GM23338 (cell line): ENCODE data around the gene CBLIF. TPM values are rescaled to one million over a fixed set of nuclear protein-coding genes. Genes with fewer than 3 reads are reported as not detected.

Source experiments
- ATAC-seq: fragments of 200-7000 bp; cut with Tn5 transposase; 3 replicates; pipeline ENCODE4 v1.9.1; 2020
- DNase-seq: peaks from one replicate; pipeline ENCODE4 v3.0.0-alpha.2; 2015; ENCODE audit warnings: low spot score
- H2AFZ ChIP-seq: fragments of 200-600 bp; sonication (generic); 2 replicates; pipeline ENCODE4 v1.8.0; 2016; ENCODE audit warnings: antibody characterized with exemption, mild to moderate bottlenecking, moderate library complexity
- H3F3A ChIP-seq: fragments of 200-600 bp; sonication (generic); replicated peaks from 2 replicates; pipeline ENCODE4 v1.8.0; 2017; ENCODE audit warnings: antibody characterized with exemption, mixed run types, low read depth
- H3K27ac ChIP-seq: fragments of 200-600 bp; sonication (generic); 2 replicates; pipeline ENCODE4 v1.6.1; 2016; ENCODE audit warnings: low read depth
- H3K27me3 ChIP-seq: fragments of 200-600 bp; sonication (generic); 2 replicates; pipeline ENCODE4 v1.8.0; 2016; ENCODE audit warnings: mild to moderate bottlenecking, mixed run types, moderate library complexity; ENCODE audit not compliant: insufficient read depth
- H3K36me3 ChIP-seq: fragments of 200-600 bp; sonication (generic); 2 replicates; pipeline ENCODE4 v1.8.0; 2016; ENCODE audit warnings: mild to moderate bottlenecking; ENCODE audit not compliant: insufficient read depth
- H3K4me1 ChIP-seq: fragments of 200-600 bp; sonication (generic); 2 replicates; pipeline ENCODE4 v1.8.0; 2016; ENCODE audit warnings: mild to moderate bottlenecking, moderate library complexity; ENCODE audit not compliant: insufficient read depth
- H3K4me2 ChIP-seq: fragments of 200-600 bp; sonication (generic); 2 replicates; pipeline ENCODE4 v1.7.1; 2017; ENCODE audit warnings: mixed run types
- H3K4me3 ChIP-seq: fragments of 200-600 bp; sonication (generic); 2 replicates; pipeline ENCODE4 v1.6.1; 2016; ENCODE audit warnings: mixed run types
- H3K79me2 ChIP-seq: fragments of 200-600 bp; sonication (generic); replicated peaks from 2 replicates; pipeline ENCODE4 v1.8.0; 2017; ENCODE audit warnings: mild to moderate bottlenecking; ENCODE audit not compliant: insufficient read depth
- H3K9me2 ChIP-seq: fragments of 200-600 bp; sonication (generic); 2 replicates; pipeline ENCODE4 v1.8.0; 2017; ENCODE audit not compliant: insufficient read depth
- H4K20me1 ChIP-seq: fragments of 200-600 bp; sonication (generic); replicated peaks from 2 replicates; pipeline ENCODE4 v1.8.0; 2017; ENCODE audit warnings: mild to moderate bottlenecking; ENCODE audit not compliant: insufficient read depth
- H3K27ac Mint-ChIP-seq: 2 replicates; pipeline ENCODE4 v1.8.0; 2020; ENCODE audit warnings: inconsistent platforms, mild to moderate bottlenecking, moderate library complexity, mixed read lengths
- H3K27me3 Mint-ChIP-seq: 3 replicates; pipeline ENCODE4 v1.8.0; 2022; ENCODE audit warnings: low read depth, mild to moderate bottlenecking, moderate library complexity, mixed read lengths, inconsistent platforms; ENCODE audit not compliant: insufficient read depth, poor library complexity
- H3K36me3 Mint-ChIP-seq: 3 replicates; pipeline ENCODE4 v1.8.0; 2021; ENCODE audit warnings: low read depth, mild to moderate bottlenecking, inconsistent platforms, moderate library complexity, mixed read lengths
- H3K4me1 Mint-ChIP-seq: 3 replicates; pipeline ENCODE4 v1.8.0; 2020; ENCODE audit warnings: mild to moderate bottlenecking, inconsistent platforms, mixed read lengths
- H3K4me3 Mint-ChIP-seq: 3 replicates; pipeline ENCODE4 v1.8.0; 2021; ENCODE audit warnings: moderate library complexity, mild to moderate bottlenecking, inconsistent platforms, mixed read lengths
- H3K9me3 Mint-ChIP-seq: 3 replicates; pipeline ENCODE4 v1.8.0; 2020; ENCODE audit warnings: moderate library complexity, mild to moderate bottlenecking, inconsistent platforms, mixed read lengths
- ETS1 ChIP-seq: IDR thresholded peaks from 2 replicates; pipeline ENCODE4 v1.6.1; 2016; ENCODE audit warnings: antibody characterized with exemption
- EZH2phosphoT487 ChIP-seq: fragments of 200-600 bp; sonication (generic); IDR thresholded peaks from one replicate; pipeline ENCODE4 v1.8.1; 2018; ENCODE audit warnings: antibody characterized with exemption; ENCODE audit not compliant: unreplicated experiment
- NANOG ChIP-seq: IDR thresholded peaks from 2 replicates; pipeline ENCODE4 v1.6.1; 2016; ENCODE audit warnings: antibody characterized with exemption, borderline replicate concordance
- POLR2AphosphoS5 ChIP-seq: IDR thresholded peaks from 2 replicates; pipeline ENCODE4 v1.6.1; 2016; ENCODE audit warnings: antibody characterized with exemption, low read depth
- ZNF114 ChIP-seq: fragments of 250-450 bp; sonication (Bioruptor Pico); IDR thresholded peaks from 2 replicates; pipeline ENCODE4 v1.5.0; 2020; ENCODE audit warnings: mild to moderate bottlenecking, moderate library complexity
- ZNF331 ChIP-seq: fragments of 250-450 bp; sonication (Bioruptor Pico); IDR thresholded peaks from 2 replicates; pipeline ENCODE4 v1.5.0; 2020; ENCODE audit warnings: low read depth, mild to moderate bottlenecking, moderate library complexity
- ZNF462 ChIP-seq: fragments of 250-450 bp; sonication (Bioruptor Pico); IDR thresholded peaks from 2 replicates; pipeline ENCODE4 v1.5.0; 2020; ENCODE audit warnings: mild to moderate bottlenecking, moderate library complexity
- polyA plus RNA-seq: library from polyadenylated mRNA; unstranded; fragments of >200 nt; fragmentation: Nextera tagmentation; extraction: Ambion mirVana; gene quantifications from 2 replicates; pipeline ENCODE4 v1.2.1, GENCODE V29; 2016
- total RNA-seq: library from RNA; depleted of rRNA; stranded (reverse); fragments of >200 nt; shearing (Covaris generic); gene quantifications from 2 replicates; pipeline ENCODE4 v1.2.3, GENCODE V29; 2014

The CBLIF gene
- total and polyA plus RNA-seq, 2 experiments from 2014 or later = not detected

GRCh38 chr11:59872076-59872475, 26.8 kb upstream of the CBLIF start (continued):
- TF ChIP-seq ZNF462 (CRISPR knock-in tag) (no peak), ZNF114 (CRISPR knock-in tag) (no peak), ZNF331 (no peak), NANOG (no peak), EZH2phosphoT487 (no peak), POLR2AphosphoS5 (no peak), ETS1 (no peak)

GRCh38 chr11:59867946-59868345, 22.6 kb upstream of the CBLIF start:
- no peaks in the 10 kb centered on the region for H4K20me1 ChIP-seq
- ATAC-seq = no peak

More at GRCh38 chr11:59867946-59868345, 22.6 kb upstream of the CBLIF start:
- Mint-ChIP-seq H3K36me3 (peaks cover 3% of the 10 kb centered on the region; the same call in 1 of the 3 replicates), H3K4me3 (no peak overlapping the region), H3K27me3 (no peaks in the 10 kb centered on the region), H3K27ac (no peak overlapping the region), H3K4me1 (peaks cover 2% of the 10 kb centered on the region; the same call in 2 of the 3 replicates), H3K9me3 (no peaks in the 10 kb centered on the region; the same call in 2 of the 3 replicates)
- Histone ChIP-seq H3K27ac (no peak overlapping the region), H3K27me3 (no peaks in the 10 kb centered on the region), H3K9me2 (no peaks in the 10 kb centered on the region), H3K4me3 (no peak overlapping the region), H2AFZ (no peak overlapping the region), H3K79me2 (no peaks in the 10 kb centered on the region), H3K4me2 (no peak overlapping the region), H3F3A (no peaks in the 10 kb centered on the region), H3K36me3 (no peaks in the 10 kb centered on the region), H3K4me1 (no peaks in the 10 kb centered on the region)
- DNase-seq = no peak
- TF ChIP-seq NANOG = no peak
- no peak for TF ChIP-seq ETS1
- TF ChIP-seq ZNF462 (CRISPR knock-in tag) = no peak
